HG02610 (cell line): Measurements from ENCODE around the gene B3GNT7.
"Not testable (repeated sequence)": the region's sequence is repeated elsewhere in the genome, so short reads cannot be mapped to it uniquely, and the experiment has no call there.

Experiments
- ATAC-seq: cut with Tn5 transposase; IDR thresholded peaks from one replicate; pipeline ENCODE4 v1.9.1; 2021; ENCODE audit warnings: mild to moderate bottlenecking, moderate library complexity; ENCODE audit not compliant: unreplicated experiment

Gene B3GNT7

GRCh38 chr2:231364961-231365810 lies 30.3 kb upstream of the B3GNT7 start:
- no peak for ATAC-seq

GRCh38 chr2:231367178-231367577 lies 28.3 kb upstream of the B3GNT7 start:
- no peak for ATAC-seq

- no peak for ATAC-seq
These were observed 25.7 kb upstream of the B3GNT7 start for GRCh38 chr2:231369580-231370428.

GRCh38 chr2:231370429-231370748 lies 25.1 kb upstream of the B3GNT7 start:
- no peak for ATAC-seq

DNA sequence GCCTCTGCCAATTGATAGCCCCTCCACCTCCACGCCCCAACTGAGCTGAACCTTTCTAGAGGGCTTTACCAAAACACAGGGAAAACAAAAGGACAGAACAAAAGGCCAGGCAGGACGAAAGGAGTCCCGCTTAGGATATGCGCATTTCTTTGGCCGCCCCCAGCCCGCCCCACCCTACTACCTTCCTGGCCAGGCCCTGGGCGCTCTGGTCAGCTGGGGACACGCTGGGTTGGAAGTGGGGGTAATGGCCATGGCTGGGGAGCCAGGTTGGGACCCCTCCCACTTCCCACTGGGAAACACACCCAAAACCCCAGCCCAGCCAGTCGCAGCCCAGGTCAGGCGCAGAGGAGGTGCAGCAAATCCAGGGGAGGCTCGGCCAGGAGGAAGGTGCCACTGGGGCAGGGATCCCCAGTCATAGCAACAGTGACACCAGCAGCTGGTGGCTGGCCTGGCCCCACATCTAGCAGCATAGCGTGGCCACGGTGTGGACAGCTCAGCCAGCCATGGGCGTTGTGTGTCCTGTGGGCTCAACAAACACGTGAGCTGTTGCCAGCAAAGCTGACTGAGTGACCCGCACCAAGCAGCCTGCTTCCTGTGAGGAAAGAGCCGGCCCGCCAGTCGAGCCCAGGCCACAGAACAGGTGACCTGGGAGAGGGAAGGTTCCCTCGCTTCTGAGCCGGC lies 24.6 kb upstream of the B3GNT7 start:
- no peak for ATAC-seq

- no peak for ATAC-seq
These were observed 24.0 kb upstream of the B3GNT7 start for GRCh38 chr2:231371430-231372054.

DNA sequence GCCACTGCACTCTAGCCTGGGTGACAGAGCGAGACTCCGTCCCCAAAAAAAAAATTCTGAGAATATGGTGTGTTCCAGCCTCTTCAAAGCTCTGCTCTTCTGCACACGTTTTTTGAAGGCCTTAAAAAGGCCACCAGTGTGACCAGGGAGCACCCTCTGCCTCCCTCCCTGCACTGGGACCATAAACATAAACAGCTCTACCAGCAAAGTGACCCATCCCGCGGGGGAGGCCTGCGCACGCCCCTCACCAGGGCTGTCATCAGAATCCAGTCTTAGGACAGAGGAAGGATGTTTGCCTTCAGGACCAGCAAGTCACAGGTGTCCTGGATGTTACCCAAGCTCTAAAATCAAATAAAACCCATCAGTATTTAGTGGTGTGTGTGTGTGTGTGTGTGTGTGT lies 23.2 kb upstream of the B3GNT7 start:
- ATAC-seq = no peak

DNA sequence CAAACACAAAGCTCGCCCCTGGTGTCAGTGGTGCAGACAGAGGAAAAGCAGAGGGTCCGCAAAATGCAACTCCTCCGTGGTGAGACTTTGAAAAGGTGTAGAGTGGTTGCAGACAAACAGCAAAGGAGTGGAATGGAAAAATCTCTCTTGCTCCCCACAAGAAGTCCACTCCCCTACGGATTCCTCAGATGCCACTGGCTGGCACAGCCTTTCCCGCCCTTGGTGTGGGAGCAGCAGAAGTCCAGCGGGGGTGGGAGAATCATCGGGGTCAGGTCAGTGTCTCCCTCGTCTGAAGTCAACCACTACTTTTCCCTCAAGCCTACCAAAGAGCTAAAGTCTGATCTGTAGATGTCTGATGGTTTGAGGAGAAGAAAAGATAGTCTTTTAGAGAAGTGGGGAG lies 22.3 kb upstream of the B3GNT7 start:
- no peak for ATAC-seq

- ATAC-seq = no peak
These were observed 21.6 kb upstream of the B3GNT7 start for GRCh38 chr2:231373786-231374349.

- no peak for ATAC-seq
These were observed 20.7 kb upstream of the B3GNT7 start for GRCh38 chr2:231374771-231375170.

- not testable (repeated sequence) for ATAC-seq
These were observed 19.4 kb upstream of the B3GNT7 start for GRCh38 chr2:231375994-231376615.

DNA sequence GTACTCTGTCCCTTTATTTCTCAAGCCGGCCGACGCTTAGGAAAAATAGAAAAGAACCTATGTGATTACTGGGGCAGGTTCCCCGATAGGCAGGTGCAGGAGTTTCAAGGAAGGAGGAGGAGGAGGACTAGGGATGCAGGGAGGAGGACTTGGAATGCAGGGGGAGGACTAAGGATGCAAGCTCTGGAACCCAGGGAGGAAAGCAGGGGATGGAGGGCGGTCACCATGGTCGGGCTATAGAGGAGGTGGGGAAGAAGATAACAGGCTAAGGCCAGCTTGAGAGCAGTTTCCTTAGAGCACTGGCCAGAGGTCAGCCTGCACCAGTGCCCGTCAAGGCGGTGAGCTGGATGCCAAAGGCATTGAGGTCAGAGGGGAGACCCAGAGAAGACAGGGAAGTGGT lies 18.7 kb upstream of the B3GNT7 start:
- ATAC-seq = no peak

GRCh38 chr2:231378026-231378722 lies 17.3 kb upstream of the B3GNT7 start:
- ATAC-seq = no peak

GRCh38 chr2:231379266-231380215 lies 16.0 kb upstream of the B3GNT7 start:
- ATAC-seq = no peak

GRCh38 chr2:231380307-231380706 lies 15.2 kb upstream of the B3GNT7 start:
- ATAC-seq = no peak

DNA sequence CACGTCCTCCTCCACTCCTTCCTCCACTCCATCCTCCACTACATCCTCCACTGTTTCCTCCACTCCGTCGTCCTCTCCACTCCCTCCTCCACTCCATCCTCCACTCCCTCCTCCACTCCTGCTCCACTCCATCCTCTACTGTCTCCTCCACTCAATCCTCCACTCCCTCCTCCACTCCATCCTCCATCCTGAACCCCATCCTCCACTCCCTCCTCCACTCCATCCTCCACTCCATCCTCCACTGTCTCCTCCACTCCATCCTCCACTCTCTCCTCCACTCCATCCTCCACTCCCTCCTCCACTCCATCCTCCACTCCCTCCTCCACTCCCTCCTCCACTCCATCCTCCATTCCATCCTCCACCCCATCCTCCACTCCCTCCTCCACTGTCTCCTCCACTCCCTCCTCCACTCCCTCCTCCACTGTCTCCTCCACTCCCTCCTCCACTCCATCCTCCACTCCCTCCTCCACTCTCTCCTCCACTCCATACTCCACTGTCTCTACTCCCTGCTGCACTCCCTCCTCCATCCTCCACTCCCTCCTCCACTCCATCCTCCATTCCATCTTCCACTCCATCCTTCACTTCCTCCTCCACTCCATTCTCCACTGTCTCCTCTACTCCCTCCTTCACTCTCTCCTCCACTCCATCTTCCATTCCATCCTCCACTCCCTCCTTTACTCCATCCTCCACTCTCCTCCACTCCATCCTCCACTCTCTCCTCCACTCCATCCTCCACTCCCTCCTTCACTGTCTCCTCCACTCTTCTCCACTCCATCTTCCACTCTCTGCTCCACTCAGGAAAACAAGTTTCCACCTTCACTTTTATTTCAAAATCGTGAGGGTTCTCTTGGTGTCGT lies 14.3 kb upstream of the B3GNT7 start:
- ATAC-seq = no peak

- ATAC-seq = no peak
These were observed 13.4 kb upstream of the B3GNT7 start for GRCh38 chr2:231382116-231382515.
